Activated CD4-positive, alpha-beta T cell treated with anti-CD3 and anti-CD28 coated beads for 36 hours (primary cell): ENCODE data around the gene GATA6. TPM values are rescaled to one million over a fixed set of nuclear protein-coding genes. Genes with fewer than 3 reads are reported as not detected.
"Not testable (repeated sequence)": the region's sequence is repeated elsewhere in the genome, so short reads cannot be mapped to it uniquely, and the experiment has no call there.

Source experiments
- ATAC-seq: fragments of 200-7000 bp; cut with Tn5 transposase; one replicate; pipeline ENCODE4 v1.10.0; 2021; ENCODE audit warnings: mild to moderate bottlenecking, moderate library complexity
- CTCF ChIA-PET: fragments of 350-600 bp; sonication (Branson Sonifier 250); formaldehyde crosslinking; loops from one replicate; lab custom pipeline; 2021; ENCODE audit warnings: antibody characterized with exemption; lab: Charles Lee
- POLR2A ChIA-PET: fragments of 350-600 bp; sonication (Branson Sonifier 250); formaldehyde crosslinking; loops from one replicate; lab custom pipeline; 2021; ENCODE audit warnings: antibody characterized with exemption, inconsistent platforms; lab: Charles Lee
- DNase-seq: peaks from one replicate; pipeline ENCODE4 v3.0.0-alpha.2; 2020
- H3K27ac Mint-ChIP-seq: one replicate; pipeline ENCODE4 v1.8.0; 2021; ENCODE audit warnings: mixed read lengths
- H3K27me3 Mint-ChIP-seq: one replicate; pipeline ENCODE4 v1.8.0; 2021; ENCODE audit warnings: mixed read lengths
- H3K36me3 Mint-ChIP-seq: one replicate; pipeline ENCODE4 v1.8.0; 2021; ENCODE audit warnings: low read depth, mixed read lengths
- H3K4me1 Mint-ChIP-seq: one replicate; pipeline ENCODE4 v1.8.0; 2021; ENCODE audit warnings: mixed read lengths
- H3K4me3 Mint-ChIP-seq: one replicate; pipeline ENCODE4 v1.8.0; 2021; ENCODE audit warnings: mild to moderate bottlenecking, moderate library complexity, mixed read lengths
- H3K9me3 Mint-ChIP-seq: one replicate; pipeline ENCODE4 v1.8.0; 2021; ENCODE audit warnings: low read depth, mixed read lengths
- intact Hi-C, 2 experiments: fragments of 100-400 bp; cut with DNase I in 1 of 2; cut with micrococcal nuclease in 1 of 2; formaldehyde crosslinking; loops; one replicate each; pipeline versions ENCODE4 v1.14.2 to v1.15.1; 2022 to 2024; cut with DNase I, micrococcal nuclease
- total RNA-seq, 2 experiments: library from RNA; stranded (reverse); gene quantifications; one replicate each; pipeline ENCODE4 v1.2.3, GENCODE V29; 2021

Gene GATA6
- total RNA-seq, 2 experiments from 2014 or later: not detected

- POLR2A ChIA-PET, H3K36me3 Mint-ChIP-seq, H3K27me3 Mint-ChIP-seq, H3K4me1 Mint-ChIP-seq, DNase-seq, H3K4me3 Mint-ChIP-seq, ATAC-seq, H3K9me3 Mint-ChIP-seq, H3K27ac Mint-ChIP-seq: not testable (repeated sequence)
- intact Hi-C loops: loop anchor here in 1 of 2 experiments (10.0 kb wide), 1 partner anchor 60 kb away; no protein-coding TSS in a partner anchor
- CTCF ChIA-PET: interaction anchor here (0.6 kb wide), 1 partner anchor 41 kb away, joined by 4 read pairs; no protein-coding TSS in a partner anchor
Measured at GRCh38 chr18:22184573-22184972, 15.2 kb downstream of the GATA6 start.

GRCh38 chr18:22185273-22185672 is 15.9 kb downstream of the GATA6 start:
- no peaks in the 10 kb centered on the region for H3K36me3 Mint-ChIP-seq
- ChIA-PET CTCF (interaction anchor here (0.6 kb wide), 1 partner anchor 40 kb away, joined by 4 read pairs; no protein-coding TSS in a partner anchor), POLR2A (no interaction called here)
- intact Hi-C loops: loop anchor here in 1 of 2 experiments (10.0 kb wide), 1 partner anchor 60 kb away; no protein-coding TSS in a partner anchor
- H3K4me3 Mint-ChIP-seq: no peak overlapping the region
- H3K9me3 Mint-ChIP-seq: no peaks in the 10 kb centered on the region
- no peaks in the 10 kb centered on the region for H3K4me1 Mint-ChIP-seq
- ATAC-seq (no peak), DNase-seq (no peak)
- peaks cover 4% of the 10 kb centered on the region for H3K27me3 Mint-ChIP-seq
- H3K27ac Mint-ChIP-seq: no peak overlapping the region

GRCh38 chr18:22185771-22186386 is 16.5 kb downstream of the GATA6 start:
- intact Hi-C loops: loop anchor here in 1 of 2 experiments (10.0 kb wide), 1 partner anchor 59 kb away; no protein-coding TSS in a partner anchor

GRCh38 chr18:22186484-22186971 is 17.1 kb downstream of the GATA6 start:
- Mint-ChIP-seq H3K9me3 (no peaks in the 10 kb centered on the region), H3K36me3 (no peaks in the 10 kb centered on the region), H3K4me1 (no peaks in the 10 kb centered on the region), H3K27ac (no peak overlapping the region), H3K4me3 (no peak overlapping the region), H3K27me3 (peaks cover 8% of the 10 kb centered on the region)
- intact Hi-C loops: loop anchor here in 1 of 2 experiments (10.0 kb wide), 1 partner anchor 58 kb away; no protein-coding TSS in a partner anchor
- CTCF ChIA-PET: no interaction called here
- ATAC-seq (no peak), DNase-seq (no peak)
- POLR2A ChIA-PET: no interaction called here

More at GRCh38 chr18:22185771-22186386, 16.5 kb downstream of the GATA6 start:
- ATAC-seq (no peak), DNase-seq (no peak)
- Mint-ChIP-seq H3K9me3 (no peaks in the 10 kb centered on the region), H3K4me1 (no peaks in the 10 kb centered on the region), H3K27me3 (peaks cover 7% of the 10 kb centered on the region), H3K27ac (no peak overlapping the region), H3K4me3 (no peak overlapping the region), H3K36me3 (no peaks in the 10 kb centered on the region)
- POLR2A ChIA-PET: no interaction called here
- CTCF ChIA-PET: no interaction called here

GRCh38 chr18:22188559-22189267 is 19.3 kb downstream of the GATA6 start:
- Mint-ChIP-seq H3K9me3 (no peaks in the 10 kb centered on the region), H3K36me3 (no peaks in the 10 kb centered on the region), H3K4me1 (no peaks in the 10 kb centered on the region), H3K27me3 (peaks cover 10% of the 10 kb centered on the region), H3K4me3 (no peak overlapping the region), H3K27ac (no peak overlapping the region)
- ChIA-PET POLR2A (no interaction called here), CTCF (no interaction called here)
- ATAC-seq (no peak), DNase-seq (no peak)
- intact Hi-C loops: loop anchor here in 1 of 2 experiments (10.0 kb wide), 1 partner anchor 56 kb away; no protein-coding TSS in a partner anchor

GRCh38 chr18:22189449-22190166 is 20.2 kb downstream of the GATA6 start:
- CTCF ChIA-PET: no interaction called here
- intact Hi-C loops: loop anchor here in 1 of 2 experiments (10.0 kb wide), 1 partner anchor 55 kb away; no protein-coding TSS in a partner anchor

GRCh38 chr18:22191346-22191695 is 21.9 kb downstream of the GATA6 start:
- Mint-ChIP-seq H3K27me3 (peaks cover 10% of the 10 kb centered on the region), H3K27ac (no peak overlapping the region), H3K4me3 (no peak overlapping the region), H3K36me3 (no peaks in the 10 kb centered on the region), H3K4me1 (no peaks in the 10 kb centered on the region), H3K9me3 (no peaks in the 10 kb centered on the region)
- no peak for ATAC-seq
- intact Hi-C loops: no loop called here
- no peak for DNase-seq
- CTCF ChIA-PET: no interaction called here
- POLR2A ChIA-PET: no interaction called here

More at GRCh38 chr18:22189449-22190166, 20.2 kb downstream of the GATA6 start:
- Mint-ChIP-seq H3K4me1 (no peaks in the 10 kb centered on the region), H3K36me3 (no peaks in the 10 kb centered on the region), H3K9me3 (no peaks in the 10 kb centered on the region), H3K4me3 (no peak overlapping the region), H3K27me3 (peaks cover 10% of the 10 kb centered on the region), H3K27ac (no peak overlapping the region)
- POLR2A ChIA-PET: no interaction called here
- no peak for DNase-seq
- ATAC-seq: no peak

- no peaks in the 10 kb centered on the region for H3K36me3 Mint-ChIP-seq
- intact Hi-C loops: no loop called here
- H3K4me3 Mint-ChIP-seq: no peak overlapping the region
- H3K9me3 Mint-ChIP-seq: no peaks in the 10 kb centered on the region
- CTCF ChIA-PET: no interaction called here
- ATAC-seq: no peak
- no peak for DNase-seq
- peaks cover 10% of the 10 kb centered on the region for H3K27me3 Mint-ChIP-seq
- H3K4me1 Mint-ChIP-seq: no peaks in the 10 kb centered on the region
- H3K27ac Mint-ChIP-seq: no peak overlapping the region
- POLR2A ChIA-PET: no interaction called here
Measured at GRCh38 chr18:22191923-22192322, 22.5 kb downstream of the GATA6 start.

GRCh38 chr18:22193466-22193865 is 24.1 kb downstream of the GATA6 start:
- H3K27me3 Mint-ChIP-seq: peaks cover 12% of the 10 kb centered on the region
- no peaks in the 10 kb centered on the region for H3K9me3 Mint-ChIP-seq
- no peaks in the 10 kb centered on the region for H3K4me1 Mint-ChIP-seq
- ATAC-seq (no peak), DNase-seq (no peak)
- ChIA-PET POLR2A (no interaction called here), CTCF (no interaction called here)
- no peak overlapping the region for H3K4me3 Mint-ChIP-seq
- no peaks in the 10 kb centered on the region for H3K36me3 Mint-ChIP-seq
- intact Hi-C loops: no loop called here
- no peak overlapping the region for H3K27ac Mint-ChIP-seq

- ATAC-seq (no peak), DNase-seq (no peak)
- Mint-ChIP-seq H3K9me3 (no peaks in the 10 kb centered on the region), H3K4me3 (no peak overlapping the region), H3K4me1 (no peaks in the 10 kb centered on the region), H3K36me3 (no peaks in the 10 kb centered on the region), H3K27me3 (peaks cover 14% of the 10 kb centered on the region), H3K27ac (no peak overlapping the region)
- intact Hi-C loops: no loop called here
- ChIA-PET CTCF (interaction anchor here (0.5 kb wide), 1 partner anchor 432 kb away, joined by 3 read pairs; no protein-coding TSS in a partner anchor), POLR2A (no interaction called here)
Measured at GRCh38 chr18:22194151-22194598, 24.8 kb downstream of the GATA6 start.

- Mint-ChIP-seq H3K27ac (no peak overlapping the region), H3K4me3 (no peak overlapping the region), H3K9me3 (no peaks in the 10 kb centered on the region), H3K27me3 (peaks cover 12% of the 10 kb centered on the region), H3K36me3 (no peaks in the 10 kb centered on the region), H3K4me1 (no peaks in the 10 kb centered on the region)
- ChIA-PET POLR2A (no interaction called here), CTCF (no interaction called here)
- no peak for ATAC-seq
- intact Hi-C loops: no loop called here
- DNase-seq: no peak
Measured at GRCh38 chr18:22195052-22195451, 25.7 kb downstream of the GATA6 start.
